Activated CD4-positive, alpha-beta T cell treated with anti-CD3 and anti-CD28 coated beads, Interleukin-2, Interleukin-4, amounts not matched to agents 100 ng/mL and 50 ng/mL, durations not matched to agents 16 hours and 8 hours (primary cell): Measurements from ENCODE around the gene SAP30BP.

Experiments
- DNase-seq: peaks from one replicate; pipeline ENCODE4 v3.0.0-alpha.2; 2020; ENCODE audit warnings: low spot score

Gene SAP30BP

DNA sequence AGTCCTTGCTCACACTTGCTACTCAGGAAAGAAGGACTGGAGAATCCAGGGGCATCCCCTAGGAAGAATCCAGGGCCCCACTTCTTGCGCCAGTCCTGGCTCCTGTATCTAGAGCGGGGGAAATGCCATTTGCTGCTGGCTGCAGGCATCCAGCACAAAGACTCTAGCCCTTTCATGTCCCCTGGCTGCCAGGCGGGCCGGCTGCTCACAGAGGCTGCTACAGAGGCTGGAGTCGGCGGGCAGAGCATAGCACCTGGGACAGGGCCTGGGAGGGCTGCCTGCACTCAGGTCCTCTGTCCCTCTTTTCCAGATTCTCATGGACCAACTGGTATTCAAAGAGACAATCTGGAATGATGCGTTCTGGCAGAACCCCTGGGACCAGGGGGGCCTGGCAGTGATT, 20.1 kb upstream of the SAP30BP start:
- DNase-seq, result no peak

DNA sequence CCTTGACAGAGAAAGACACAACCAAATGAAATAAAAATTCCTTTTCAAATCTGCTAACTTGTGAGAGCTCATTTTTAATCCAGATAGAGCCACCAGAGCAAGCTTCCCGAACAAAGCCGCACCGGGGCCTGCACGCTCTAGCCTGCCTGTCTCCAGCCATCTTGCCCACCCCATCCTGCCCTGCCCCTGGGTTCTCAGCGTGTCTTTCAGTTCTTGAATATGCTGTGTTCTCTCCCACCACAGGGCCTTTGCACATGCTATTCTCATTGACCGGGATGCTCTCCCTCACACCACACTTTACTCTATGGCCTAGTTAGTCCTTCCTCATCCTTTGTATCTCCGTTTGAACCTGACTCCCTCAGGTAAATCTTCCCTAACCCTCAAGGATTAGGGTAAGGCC, 19.2 kb upstream of the SAP30BP start:
- no peak for DNase-seq

DNA sequence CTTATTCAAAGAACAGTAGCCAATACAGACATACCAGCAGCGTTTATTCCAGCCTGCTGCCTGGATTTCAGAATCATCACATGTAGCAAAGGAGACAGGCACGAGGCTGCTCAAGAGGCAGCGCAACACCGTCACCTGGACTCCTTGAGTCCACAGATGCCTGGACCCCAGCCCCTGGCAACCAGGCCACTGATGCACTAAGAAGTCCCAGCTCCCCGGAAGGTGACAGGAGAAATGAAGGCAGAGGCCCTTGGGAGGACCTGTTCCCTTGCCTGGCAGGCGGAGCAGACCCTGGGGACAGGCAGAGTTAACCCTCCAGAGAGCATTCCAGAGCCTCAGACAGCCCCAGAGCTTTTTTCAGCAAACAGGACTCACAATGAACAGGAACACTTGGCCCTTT, 17.5 kb upstream of the SAP30BP start:
- no peak for DNase-seq

DNA sequence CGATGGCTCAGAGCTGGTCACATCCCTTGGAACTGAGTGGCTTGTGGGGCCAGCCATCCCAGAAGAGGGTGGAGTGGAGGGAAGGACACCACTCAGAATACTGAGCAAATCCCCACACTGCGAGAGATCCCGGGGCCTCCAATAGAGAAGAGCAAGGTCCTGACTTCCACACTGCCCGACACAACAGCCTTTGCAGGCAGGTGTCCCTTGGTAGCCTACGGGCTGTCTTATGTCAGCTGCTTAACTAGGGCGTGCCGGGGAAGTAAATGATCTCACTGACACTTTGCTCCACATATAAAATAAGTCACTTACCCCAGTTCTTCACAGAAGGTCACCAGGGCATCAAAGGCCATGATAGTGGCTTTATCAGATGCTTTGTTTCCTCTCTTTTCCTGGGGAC, 16.3 kb upstream of the SAP30BP start:
- DNase-seq, result no peak

DNA sequence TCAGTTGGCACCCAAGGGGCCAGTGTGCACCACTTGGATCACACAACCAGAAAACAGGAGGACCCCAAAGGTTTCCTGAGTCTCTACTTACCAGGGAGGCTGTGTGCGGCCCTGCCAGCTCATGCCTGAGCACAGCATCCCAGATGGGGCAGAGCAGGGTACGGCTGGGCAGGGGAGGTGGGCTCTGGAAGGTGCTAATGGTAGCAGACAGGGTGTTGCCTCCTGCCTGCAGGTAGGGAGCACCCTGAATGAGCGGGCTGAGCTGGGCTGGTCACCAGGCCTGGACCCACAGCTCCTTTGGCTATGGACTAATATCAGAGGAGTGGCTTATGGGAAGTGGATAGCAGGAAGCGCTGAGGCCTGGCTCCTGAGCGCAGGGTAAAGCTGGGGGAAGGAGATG, 14.8 kb upstream of the SAP30BP start:
- DNase-seq, result no peak

DNA sequence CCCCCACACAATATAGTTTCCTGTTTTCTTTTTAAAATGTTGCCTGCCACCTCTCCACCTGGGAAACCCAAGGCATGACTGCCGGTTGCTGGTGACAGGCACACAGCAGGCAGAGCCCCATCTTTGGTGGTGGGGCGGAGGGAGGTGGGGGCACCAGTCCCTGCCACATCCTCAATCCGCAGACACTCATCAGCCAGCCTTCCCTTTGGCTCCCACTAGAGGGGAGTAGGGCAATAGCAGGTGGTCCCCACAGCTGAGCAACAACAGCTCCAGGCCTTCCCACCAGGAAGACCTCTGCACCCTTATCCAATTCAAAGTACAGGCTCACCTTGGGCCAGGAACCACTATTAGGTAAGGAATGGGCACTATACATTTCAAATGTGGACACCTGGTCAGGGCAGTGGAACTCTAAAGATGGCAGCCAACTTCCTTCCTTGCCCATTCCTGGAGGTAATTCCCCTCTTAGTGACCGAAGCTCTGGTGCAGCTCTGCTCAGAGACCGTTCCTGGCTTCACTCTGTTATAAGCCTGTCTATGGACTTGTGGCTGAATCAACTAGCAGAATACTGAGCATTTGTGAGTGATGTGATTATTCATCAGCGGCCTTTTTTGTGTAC, 14.1 kb upstream of the SAP30BP start:
- peak; percentile 18 for DNase-seq

DNA sequence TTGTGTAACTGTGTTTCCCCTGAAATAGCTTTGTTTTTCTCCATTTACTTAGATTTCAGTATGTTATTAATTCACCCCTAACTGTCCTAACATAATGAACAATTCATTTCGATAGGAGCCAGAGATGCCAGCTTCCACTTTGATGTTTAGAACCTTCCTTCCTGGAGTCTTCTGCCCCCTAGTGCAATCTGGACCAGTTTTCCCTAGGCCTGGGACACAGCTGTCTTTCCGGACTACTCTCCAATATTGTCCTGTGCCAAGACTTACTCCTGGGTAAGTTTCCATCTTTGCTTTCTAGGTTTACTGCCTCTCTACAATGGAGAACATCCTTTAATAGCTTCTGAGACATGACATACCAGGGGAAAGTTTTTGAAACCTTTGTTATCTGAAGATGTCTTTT, 13.0 kb upstream of the SAP30BP start:
- no peak for DNase-seq

DNA sequence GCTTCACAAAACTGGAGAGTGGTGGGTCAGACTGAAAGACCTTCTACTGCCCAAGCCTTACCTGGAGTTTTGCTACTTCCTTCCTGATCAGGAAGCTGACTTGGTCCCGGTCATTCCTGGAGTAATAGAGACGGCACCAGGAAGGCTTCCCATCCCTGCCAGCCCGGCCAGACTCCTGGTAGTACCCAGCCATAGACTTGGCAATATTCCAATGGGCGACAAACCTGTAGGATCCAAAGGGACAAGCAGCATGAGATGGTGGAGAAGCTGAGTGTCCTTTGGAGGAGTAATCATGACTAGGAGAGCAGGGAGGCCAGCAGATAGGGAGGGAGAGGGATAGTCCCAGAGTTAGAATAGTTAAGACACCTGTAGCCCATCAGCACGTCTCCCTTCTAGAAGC, 8.9 kb upstream of the SAP30BP start:
- no peak for DNase-seq

DNA sequence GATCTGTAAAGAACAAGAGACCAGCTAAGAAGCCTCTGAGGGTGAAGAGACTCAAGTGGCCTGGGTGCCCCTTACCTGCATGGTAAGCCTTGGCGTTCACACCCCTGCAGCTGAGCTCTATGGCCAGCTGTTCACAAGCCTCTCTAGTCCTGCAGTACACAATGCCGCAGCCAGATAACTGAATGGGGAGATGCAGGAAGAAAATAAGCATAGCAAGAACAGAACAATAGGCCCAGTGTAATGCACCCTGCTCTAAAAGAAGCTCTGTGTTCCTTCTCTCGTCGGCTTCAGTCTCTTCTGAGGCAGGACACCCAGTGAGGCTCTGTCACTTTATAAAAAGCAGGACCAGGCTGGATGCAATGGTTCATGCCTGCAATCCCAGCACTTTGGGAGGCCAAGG, 5.6 kb upstream of the SAP30BP start:
- DNase-seq, result no peak

DNA sequence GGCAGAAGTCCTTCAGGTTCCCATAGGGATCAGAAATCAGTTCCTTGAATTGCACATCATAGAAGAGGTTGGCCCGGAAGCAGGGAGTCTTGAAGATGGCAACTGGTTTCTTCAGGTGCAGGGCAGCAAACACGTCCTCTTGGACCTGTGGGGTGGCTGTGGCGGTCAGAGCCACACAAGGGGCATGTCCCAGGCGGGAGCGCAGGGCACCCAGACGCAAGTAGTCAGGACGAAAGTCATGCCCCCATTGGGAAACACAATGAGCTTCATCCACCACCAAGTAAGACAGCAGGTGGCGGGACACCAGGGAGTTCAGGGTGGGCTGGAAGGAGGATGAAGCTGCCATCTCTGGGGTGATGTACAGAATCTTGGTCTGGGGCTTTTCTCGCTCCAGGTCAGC, 4.6 kb upstream of the SAP30BP start:
- DNase-seq, result no peak

DNA sequence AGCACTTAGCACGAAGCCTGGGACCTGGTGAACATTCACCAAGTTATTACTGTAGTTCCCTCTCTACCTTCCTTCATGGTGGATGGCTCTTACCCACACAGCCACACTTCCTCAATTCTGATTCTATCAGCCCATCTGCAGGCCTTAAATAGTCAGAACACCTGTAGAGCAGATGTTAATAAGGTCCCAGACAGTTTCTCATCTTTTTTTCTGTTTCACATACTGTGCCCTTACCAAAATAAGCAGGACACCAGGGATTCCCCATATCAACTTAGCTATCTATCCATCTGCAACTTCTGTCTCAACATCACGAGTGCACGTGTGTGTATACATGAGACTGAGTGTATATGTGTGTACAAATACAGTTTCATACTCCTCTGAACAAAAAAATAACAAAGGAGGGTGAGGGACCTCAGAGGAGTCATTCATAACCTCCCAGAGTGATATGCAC, 3.0 kb upstream of the SAP30BP start:
- no peak for DNase-seq

DNA sequence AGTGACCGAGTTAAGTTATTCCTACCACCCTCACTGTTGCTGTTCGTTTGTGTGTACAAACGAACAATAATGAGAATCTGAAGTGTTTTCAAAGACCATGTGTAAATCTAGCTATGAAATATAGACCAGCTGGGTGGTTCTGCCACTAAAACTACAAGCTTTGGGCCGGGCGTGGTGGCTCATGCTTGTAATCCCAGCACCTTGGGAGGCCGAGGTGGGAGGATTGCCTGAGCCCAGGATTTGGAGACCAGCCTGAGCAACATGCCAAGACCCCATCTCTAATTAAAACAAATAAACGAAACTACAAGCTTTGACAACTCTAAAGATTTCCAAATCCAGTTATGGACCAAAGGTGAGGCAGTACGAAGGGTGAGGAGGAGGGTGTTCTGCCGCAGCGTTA, 1.2 kb upstream of the SAP30BP start:
- no peak for DNase-seq

DNA sequence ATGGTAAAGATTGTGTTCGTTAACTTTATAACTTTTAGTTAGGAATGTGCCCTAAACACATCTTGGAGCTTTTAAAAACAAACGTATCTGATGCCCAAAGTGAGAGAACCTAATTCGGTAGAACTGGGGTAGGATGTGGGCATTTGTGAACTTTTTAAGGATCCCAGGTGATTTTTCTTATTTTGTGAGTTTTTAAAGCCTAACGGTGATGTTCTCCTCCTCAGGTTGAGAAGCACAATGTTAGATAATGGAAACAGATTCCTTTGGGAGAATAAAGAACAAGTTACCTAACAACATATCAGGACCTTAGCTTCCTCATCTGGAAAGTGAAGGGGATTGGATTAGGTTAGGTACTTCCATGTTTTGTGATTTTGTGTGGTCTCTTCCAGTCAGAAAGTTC, 687 bp downstream of the SAP30BP start:
- no peak for DNase-seq

DNA sequence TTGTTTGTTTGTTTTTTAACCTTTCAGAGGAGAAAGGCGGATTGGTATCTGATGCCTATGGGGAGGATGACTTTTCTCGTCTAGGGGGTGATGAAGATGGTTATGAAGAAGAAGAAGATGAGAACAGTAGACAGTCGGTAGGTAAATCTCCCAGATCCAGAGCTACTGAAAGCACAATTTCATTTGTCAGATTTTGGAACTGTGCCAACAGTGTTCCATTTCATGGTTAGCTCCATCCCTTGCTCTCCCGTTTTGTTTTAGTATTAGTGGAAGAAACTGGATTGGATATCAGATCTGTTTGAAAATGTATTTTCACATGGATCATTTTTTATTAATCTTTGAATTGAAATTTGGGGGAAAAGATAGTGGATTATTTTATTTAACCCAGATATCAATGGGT, 1.4 kb downstream of the SAP30BP start:
- no peak for DNase-seq

DNA sequence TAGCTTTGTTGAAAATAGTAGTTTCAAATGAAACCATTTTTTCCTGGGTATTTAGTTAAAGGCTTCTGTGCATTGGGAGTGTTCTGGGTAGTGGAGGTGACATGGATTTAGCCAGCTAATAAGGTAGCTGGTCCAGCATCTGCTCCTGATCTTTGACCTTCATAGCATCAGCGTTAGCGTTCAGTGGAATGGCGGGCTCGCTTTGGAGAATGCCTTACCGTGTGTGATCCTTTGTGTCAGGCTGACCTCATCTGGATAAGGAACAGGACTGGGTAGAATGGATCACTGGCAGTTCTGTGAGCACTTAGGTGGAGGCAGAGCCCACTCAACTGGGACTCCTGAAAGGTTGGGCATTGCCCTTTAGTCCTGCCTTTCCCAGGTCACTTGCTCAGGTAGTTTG, 3.7 kb downstream of the SAP30BP start:
- DNase-seq, result no peak

DNA sequence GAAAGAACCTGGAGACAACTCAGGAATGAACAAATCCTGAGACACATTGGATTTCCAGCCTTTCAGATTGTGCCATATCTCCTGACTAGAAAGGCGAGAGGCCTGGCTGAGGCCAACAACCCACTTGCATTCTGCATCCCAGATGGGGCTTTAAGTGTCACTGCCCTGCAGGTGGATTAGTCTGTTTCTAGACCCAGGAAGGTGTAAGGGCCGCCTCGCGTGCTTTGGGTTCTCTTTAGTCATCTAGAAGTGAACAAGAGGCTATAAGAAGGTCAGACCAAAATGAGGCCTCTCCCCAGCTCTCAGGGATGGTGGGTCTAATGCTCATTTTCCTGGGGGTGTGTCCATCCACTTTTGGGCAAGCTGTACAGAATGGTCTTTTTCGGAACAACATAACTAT, 4.9 kb downstream of the SAP30BP start:
- no peak for DNase-seq

DNA sequence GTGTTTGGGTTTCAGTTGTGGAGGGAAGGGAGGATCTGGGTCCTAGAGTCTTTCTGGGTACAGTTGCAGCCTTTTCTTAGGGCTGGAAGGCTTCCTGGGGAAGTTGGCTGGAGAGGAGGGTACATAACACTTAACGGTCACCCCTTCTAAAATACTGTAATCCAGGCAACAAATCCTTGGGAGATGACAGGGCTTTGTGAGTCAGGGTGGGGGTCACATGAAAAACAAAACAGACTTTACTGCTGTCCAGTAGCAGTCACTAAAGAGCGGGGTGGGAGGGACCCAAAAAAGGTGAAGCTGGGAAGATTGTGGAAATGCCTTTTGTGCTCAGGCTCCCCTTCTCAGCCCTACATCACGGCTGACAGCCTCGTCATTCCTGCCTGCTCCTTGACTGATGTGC, 6.3 kb downstream of the SAP30BP start:
- no peak for DNase-seq

DNA sequence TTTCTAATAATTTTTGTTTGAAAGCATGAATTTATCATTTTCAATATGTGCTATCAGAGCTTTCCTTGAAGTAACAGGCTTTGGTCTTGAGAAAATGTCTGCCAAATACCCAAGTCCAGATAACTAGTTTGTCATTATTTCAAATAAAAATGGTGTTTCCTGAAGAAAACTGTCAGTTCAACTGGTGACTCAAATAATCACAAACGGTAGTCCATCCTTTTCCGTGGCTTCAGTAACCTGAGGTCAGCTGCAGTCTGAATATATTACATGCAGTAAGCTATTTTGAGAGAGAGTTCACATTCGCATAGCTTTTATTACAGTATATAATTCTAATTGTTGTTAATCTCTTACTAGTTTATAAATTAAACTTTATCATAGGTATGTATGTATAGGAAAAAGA, 9.3 kb downstream of the SAP30BP start:
- DNase-seq, result no peak

DNA sequence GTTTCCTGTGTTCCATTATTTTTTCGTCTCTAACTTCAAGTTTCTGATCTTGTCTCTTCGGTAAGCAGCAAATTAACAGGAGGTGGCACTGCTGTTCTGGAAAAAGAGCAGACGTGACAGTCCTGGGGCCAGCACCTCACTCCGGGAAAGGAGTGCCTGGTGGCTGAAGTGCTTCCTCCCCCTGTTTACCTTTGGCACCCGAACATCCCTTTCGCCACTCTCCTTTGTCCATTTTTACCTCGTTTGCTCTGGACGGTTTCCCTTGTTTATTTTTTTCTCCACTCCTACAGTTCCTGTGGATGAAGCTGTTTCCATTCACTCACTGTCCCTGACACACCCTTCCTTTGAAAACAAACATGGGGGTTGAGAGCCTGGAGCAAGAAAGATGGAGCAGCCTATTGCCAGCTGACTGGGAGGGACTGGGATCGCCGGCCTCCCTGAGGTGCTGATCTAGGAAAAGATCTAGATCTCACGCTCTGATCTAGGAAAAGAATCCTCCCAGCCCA, 12.6 kb downstream of the SAP30BP start:
- DNase-seq, result no peak

DNA sequence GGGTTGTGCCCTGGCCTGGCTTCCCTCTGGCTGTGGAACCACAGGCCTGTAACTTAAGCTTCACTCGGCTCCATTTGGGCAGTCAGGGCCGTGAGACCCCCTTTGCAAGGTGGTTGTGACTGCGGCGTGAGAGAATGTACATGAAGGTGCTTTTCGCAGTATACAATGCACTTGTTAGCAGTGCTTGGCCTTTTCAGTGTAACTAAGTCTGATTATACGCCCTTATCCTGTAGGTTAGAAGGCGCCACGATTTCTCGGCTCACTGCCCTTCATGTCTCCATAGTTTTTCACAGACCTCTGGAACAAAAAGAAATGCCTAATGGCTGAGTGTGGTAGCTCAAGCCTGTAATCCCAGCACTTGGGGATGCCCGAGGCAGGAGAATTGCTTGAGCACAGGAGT, 13.3 kb downstream of the SAP30BP start:
- no peak for DNase-seq

DNA sequence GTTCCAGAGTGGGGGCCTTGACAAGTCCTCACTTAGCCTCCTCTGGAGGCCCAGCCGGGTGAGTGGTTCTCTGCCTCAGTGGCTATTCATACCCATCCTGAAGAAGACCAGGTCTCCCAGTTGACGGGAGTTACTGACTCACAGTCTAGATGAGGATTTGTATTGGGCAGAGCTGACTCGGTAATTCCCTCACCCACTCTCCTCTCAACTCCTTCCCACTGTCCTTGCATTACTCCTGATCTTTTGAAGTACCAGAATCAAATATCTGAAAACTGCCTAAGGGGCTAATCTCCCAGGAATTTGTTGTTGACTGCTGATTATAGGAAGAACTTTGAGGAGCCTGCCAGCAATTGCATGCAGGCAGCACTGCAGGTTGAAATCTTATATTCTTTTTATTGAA, 14.2 kb downstream of the SAP30BP start:
- DNase-seq, result no peak

DNA sequence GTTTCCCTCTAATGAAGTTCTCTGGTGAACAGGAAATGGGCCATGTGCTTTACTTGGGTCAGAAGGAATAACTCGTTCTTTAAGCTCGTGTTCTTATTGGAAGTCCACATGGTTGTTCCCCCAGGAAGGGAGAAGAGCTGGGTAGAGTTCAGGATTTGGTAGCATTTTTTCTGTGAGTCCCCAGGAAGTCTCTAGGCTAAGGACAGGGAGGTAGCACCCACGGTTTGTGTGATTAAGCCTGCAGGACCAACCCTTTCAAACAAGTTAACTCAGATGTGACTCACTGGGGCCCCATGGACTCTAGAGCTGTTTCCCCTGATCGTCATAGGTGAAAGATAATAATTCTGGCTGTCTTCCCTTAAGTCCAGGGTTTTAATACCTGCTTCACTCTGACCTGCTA, 16.4 kb downstream of the SAP30BP start:
- no peak for DNase-seq

DNA sequence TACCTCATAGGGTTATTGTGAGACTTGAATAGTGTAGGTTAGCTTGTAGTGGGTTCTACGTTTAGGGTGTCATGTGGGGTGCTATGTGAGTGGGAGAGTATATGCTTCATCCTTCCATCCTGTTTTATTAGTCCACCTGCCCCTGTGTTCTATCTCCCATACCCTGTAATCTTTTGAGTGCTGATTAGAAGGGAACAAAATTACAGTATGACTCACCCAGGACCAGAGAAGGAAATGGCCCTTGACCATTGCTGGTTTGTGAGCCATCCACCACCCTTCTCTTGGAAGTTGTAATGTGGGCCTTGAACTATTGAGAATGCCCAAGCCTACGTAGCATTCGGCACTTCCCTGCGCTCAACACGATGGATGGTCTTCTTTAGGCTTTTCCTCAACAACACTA, 17.1 kb downstream of the SAP30BP start:
- no peak for DNase-seq

DNA sequence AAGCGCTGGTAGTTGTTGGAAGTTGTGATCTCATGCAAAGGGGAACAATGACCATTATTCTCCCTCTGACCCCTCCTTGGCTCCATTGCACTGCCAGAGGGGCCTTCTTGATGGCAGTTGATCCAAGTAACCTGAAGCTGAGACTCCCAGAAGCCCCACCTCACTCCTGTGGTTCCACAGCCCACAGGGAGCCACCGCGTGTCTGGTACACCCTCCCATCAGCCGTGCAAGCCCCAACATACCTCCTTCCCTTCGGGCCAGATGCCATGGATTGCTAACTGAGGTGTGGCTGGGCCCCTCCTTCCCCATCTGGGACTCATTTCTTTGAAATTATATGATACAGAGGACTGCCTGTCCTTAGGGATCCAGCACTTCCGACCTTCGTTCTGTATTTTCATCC, 17.8 kb downstream of the SAP30BP start:
- no peak for DNase-seq

DNA sequence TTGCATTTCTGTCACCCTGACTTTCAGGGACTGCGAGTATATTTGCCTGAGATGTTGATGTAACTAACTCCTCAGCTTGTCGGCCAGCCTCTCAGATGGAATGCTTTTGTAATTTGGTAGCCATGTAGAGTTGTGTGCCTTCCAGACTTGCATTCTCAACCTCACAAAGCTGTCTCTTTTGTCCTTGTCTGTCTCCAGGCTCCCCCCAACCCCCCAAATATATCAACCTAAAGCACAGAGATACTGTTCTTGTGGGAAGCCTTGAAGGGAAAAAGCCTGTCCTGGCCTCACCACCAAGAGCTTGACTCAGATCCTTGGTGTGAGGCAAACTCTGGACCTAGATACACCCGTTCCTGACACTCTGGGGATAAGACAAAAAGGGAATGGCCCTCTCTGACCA, 18.4 kb downstream of the SAP30BP start:
- DNase-seq, result no peak
